Measurements from ENCODE around the gene TOR4A. TPM values are rescaled to one million over a fixed set of nuclear protein-coding genes. Genes with fewer than 3 reads are reported as not detected.
A peak's percentile ranks its signal among the peaks of the same experiment; 100 is the strongest.

Gene TOR4A
- total RNA-seq, 2 experiments from 2014 or later = 11.7 to 22.3 TPM

GRCh38 chr9:137233143-137233980, 44.2 kb upstream of the TOR4A start:
- Histone ChIP-seq H3K79me2 (ENCODE audit: insufficient read depth, low read depth, low read length) (0 out of 2 replicates have a peak, but pooled peaks cover 2% of the 10 kb centered on the region), H2AFZ (ENCODE audit: low read length) (no peak overlapping the region), H3K9me3 (ENCODE audit: low read length) (no peaks in the 10 kb centered on the region), H3K27ac (ENCODE audit: low read depth, low read length, poor library complexity, severe bottlenecking) (no peak overlapping the region), H3K4me1 (ENCODE audit: insufficient read depth, low read length, poor library complexity, severe bottlenecking) (peaks cover 41% of the 10 kb centered on the region), H3K4me2 (ENCODE audit: low read length) (no peak overlapping the region), H4K20me1 (ENCODE audit: insufficient read depth, low read length) (no peaks in the 10 kb centered on the region), H3K9me2 (ENCODE audit: insufficient read depth, low read length) (no peaks in the 10 kb centered on the region), H3K36me3 (ENCODE audit: insufficient read depth, low read length) (no peaks in the 10 kb centered on the region; the same call in 1 of the 2 replicates), H3K4me3 (ENCODE audit: low read depth, low read length, poor library complexity, severe bottlenecking) (no peak overlapping the region)
- BruUV-seq (replicated peaks) = no TSS peak
- no peak for DNase-seq (ENCODE audit: low spot score)
- ChIA-PET CTCF (ENCODE audit: unreplicated experiment) (no interaction called here), POLR2A (no interaction called here)
- no peak for TF ChIP-seq EZH2phosphoT487 (IDR thresholded peaks at IDR 0.05; ENCODE audit: borderline replicate concordance, low read depth, low read length)
- no peak for TF ChIP-seq CTCF (conservative IDR thresholded peaks at IDR 0.05; ENCODE audit: low read length)
- intact Hi-C loops (cut with micrococcal nuclease; ENCODE audit: unreplicated experiment) = no loop called here

GRCh38 chr9:137234055-137234697, 43.4 kb upstream of the TOR4A start:
- H3K79me2 ChIP-seq (ENCODE audit: insufficient read depth, low read depth, low read length) = peaks cover 10% of the 10 kb centered on the region; the same call in 1 of the 2 replicates
- BruUV-seq (replicated peaks) = no TSS peak
- H2AFZ ChIP-seq (ENCODE audit: low read length) = no peak overlapping the region
- TF ChIP-seq EZH2phosphoT487 (IDR thresholded peaks at IDR 0.05; ENCODE audit: borderline replicate concordance, low read depth, low read length) = no peak
- TF ChIP-seq CTCF (conservative IDR thresholded peaks at IDR 0.05; ENCODE audit: low read length) = no peak
- no peaks in the 10 kb centered on the region for H3K9me2 ChIP-seq (ENCODE audit: insufficient read depth, low read length)
- ChIA-PET POLR2A (no interaction called here), CTCF (ENCODE audit: unreplicated experiment) (no interaction called here)
- H3K4me2 ChIP-seq (ENCODE audit: low read length) = peak overlapping the region; percentile 75; the same call in 1 of the 2 replicates
- no peaks in the 10 kb centered on the region for H4K20me1 ChIP-seq (ENCODE audit: insufficient read depth, low read length)
- no peak for DNase-seq (ENCODE audit: low spot score)
- H3K9me3 ChIP-seq (ENCODE audit: low read length) = no peaks in the 10 kb centered on the region
- no peaks in the 10 kb centered on the region; the same call in 1 of the 2 replicates for H3K36me3 ChIP-seq (ENCODE audit: insufficient read depth, low read length)
- no peak overlapping the region for H3K4me3 ChIP-seq (ENCODE audit: low read depth, low read length, poor library complexity, severe bottlenecking)
- no peak overlapping the region for H3K27ac ChIP-seq (ENCODE audit: low read depth, low read length, poor library complexity, severe bottlenecking)
- peaks cover 49% of the 10 kb centered on the region for H3K4me1 ChIP-seq (ENCODE audit: insufficient read depth, low read length, poor library complexity, severe bottlenecking)
- intact Hi-C loops (cut with micrococcal nuclease; ENCODE audit: unreplicated experiment) = no loop called here
